DMS53 treated with DMSO at 0.1 percent for 48 hours (cell line): ENCODE measurements around the gene CD93.

Source experiments
- DNase-seq: peaks from one replicate; lab custom pipeline; 2025; ENCODE audit not compliant: unreplicated experiment; lab: John Stamatoyannopoulos, UW

CD93 gene

DNA sequence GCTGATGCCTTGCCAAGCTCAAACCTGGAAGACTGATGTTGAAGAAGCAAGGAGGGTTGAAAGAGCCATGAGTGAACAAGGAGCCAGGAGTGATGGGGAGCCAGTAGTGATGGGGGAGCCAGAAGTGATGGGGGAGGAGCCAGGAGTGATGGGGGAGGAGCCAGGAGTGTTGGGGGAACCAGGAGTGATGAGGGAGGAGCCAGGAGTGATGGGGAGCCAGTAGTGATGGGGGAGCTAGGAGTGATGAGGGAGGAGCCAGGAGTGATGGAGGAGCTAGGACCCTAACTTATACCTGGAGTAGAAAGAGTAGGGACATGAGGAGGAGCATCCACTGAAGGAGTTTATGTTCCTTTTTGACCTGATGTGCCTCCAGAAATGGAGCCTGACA is 14.6 kb upstream of the CD93 start:
- no peak for DNase-seq

DNA sequence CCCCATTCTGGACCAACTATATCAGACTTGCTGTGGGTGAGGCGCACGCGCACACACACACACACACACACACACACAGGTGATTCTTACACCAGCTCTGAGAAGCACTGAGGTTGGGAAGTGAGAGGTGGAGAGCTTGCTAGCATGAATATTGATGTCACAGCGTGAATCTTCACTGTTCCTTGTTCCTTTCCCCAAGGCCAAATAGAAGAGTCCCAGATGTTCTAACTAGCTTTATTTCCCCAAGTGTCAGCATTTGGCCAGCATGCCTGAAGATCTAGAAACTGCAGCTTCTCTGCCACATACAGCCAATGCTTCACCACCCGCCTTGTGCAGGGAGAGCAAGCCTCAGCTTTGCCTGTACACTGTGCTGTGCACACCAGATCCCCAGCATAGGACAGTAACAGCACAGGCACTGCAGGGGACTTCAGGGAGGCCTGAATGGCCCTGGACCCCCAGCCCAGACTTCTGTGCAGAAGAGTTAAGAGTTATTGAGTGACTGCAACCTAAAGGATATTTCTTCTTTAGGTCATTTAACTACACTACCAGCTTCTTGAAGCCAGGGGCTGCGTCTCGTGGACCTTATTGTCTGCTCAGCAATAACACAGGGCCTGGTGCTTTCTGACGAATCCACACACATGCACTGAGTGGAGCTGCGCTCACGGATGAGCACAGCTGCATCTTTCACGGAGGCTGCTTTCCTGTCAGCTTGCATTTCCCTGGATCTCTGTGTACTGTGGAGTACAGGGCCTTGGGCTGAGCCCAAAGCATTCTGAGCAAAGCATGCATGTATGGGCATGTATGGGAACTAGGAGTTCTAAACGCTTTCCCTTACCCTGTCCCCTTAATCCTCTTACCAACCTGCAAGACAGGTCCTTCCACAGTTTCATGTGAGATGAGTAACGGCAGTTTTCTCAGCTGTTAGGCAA is 13.9 kb upstream of the CD93 start:
- DNase-seq = no peak

DNA sequence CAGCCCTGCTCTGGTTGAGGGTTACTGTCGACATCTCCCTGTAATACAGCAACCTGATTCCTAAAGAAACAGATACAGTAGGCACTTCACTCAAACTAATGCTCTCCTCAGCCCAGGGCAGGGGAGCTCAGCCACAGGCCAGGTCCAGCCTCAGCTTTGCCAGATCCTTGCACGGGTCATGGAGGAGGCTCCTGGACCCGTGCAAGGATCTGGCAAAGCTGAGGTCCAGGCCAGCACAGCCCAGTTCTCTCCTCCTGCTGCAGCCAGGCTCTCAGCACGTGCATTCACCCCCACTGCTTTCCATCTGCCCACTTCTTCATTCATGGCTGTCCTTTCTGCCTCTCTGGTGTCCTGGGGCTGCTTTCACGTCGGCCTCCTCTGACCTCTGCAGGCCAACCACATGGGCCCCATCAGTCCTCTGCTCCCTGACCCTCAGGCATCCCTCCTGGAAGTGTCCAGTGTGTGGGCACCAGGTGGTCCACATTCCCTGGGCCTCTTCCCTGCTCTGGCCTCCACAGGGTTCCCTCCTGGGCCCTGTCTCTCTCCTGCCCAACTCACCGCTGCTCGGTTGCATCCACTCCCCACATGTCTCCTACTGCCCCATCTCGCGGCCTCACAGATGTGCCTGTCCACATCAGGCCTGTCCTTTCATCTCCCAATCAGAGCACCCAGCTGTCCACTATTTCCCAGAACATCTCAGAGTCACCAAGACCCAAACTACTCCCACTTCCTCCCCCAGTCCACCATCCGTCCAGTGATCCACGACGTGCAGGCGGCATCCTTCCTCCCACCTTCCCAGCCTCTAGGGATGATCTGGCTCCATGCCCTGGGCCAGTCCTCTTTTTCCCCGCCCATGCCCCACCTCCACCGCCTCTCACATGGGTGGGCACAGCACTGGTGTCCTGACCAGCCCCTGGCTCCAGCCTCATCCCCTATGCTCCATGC is 11.8 kb upstream of the CD93 start:
- no peak for DNase-seq

DNA sequence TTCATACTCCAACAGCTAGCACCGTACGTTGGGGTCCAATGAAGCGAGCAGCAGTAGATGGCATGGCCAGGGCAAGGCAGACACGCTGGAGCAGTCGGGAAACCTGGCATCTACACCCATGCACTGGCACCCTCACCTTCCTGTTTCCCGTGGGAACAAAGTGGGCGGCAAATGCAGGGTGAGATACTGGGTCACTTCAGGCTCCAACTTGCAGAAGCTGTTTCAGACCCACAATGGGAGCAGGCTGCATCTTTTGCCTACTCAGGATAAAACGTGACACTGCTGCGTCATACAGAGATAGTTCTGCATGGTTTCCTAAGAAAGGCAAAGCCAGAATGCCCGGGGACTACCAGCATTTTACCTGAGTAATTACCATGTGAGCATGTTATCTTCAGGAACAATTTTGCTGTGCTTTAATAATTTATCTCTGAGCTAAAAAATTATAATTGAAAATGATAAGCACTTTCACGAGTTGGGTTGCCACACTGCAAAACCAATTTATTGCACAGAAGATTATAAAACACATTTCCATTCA is 10.9 kb upstream of the CD93 start:
- no peak for DNase-seq

DNA sequence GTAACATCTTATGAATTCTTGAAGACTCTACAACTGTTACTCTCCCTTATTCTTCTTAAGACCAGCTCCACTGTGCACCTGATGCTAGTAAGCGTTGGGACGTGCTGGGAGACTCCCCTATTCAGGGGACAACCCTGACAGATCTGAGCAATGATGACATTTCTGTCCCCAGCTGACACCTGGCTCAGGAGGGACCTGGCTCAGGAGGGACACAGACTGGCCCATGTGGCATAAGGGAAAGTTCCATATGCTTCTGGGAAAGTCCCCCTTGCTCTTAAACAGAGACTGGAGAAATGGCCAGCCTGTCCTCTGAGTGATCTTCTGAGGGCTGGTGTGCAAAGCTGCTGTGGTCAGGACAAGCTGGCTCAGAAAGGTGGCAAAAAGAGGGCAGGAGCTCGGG is 10.0 kb upstream of the CD93 start:
- DNase-seq = no peak

DNA sequence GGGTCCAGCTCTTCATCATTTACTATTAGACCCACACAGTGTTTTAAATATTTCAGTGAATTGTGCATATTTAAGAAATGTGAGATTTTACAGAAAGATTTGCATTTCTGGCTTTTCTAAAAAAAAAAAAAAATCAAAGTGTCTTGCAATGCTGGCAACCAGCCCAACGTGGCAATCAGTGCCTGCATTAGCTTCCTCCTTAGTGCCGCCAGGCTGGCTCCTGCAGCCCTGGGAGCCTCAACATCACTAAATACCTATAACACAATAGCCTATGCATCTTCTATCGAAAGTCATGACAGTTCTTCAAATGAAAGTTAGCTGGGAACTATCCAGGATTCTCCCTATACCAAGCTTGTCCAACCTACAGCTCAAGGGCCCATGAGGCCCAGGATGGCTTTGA is 9.4 kb upstream of the CD93 start:
- no peak for DNase-seq

DNA sequence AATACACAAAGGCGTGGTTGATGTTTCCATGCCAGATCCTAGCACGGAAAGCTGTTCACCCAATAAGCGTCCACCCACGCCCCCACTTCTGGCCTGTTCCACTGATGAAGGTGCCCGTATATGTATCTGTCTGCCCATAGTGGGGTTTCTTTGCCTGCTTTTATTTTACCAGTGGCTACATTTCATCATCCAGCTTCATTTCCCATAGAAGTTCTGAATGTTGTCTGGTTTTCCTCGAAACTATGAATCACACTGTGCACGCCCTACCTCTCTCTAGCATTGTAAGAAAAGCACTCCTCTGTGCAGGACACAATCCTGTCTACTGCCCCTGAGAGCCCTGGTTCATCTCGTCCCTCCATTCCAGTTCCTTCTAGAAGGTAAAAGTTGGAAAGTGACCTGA is 8.8 kb upstream of the CD93 start:
- no peak for DNase-seq

DNA sequence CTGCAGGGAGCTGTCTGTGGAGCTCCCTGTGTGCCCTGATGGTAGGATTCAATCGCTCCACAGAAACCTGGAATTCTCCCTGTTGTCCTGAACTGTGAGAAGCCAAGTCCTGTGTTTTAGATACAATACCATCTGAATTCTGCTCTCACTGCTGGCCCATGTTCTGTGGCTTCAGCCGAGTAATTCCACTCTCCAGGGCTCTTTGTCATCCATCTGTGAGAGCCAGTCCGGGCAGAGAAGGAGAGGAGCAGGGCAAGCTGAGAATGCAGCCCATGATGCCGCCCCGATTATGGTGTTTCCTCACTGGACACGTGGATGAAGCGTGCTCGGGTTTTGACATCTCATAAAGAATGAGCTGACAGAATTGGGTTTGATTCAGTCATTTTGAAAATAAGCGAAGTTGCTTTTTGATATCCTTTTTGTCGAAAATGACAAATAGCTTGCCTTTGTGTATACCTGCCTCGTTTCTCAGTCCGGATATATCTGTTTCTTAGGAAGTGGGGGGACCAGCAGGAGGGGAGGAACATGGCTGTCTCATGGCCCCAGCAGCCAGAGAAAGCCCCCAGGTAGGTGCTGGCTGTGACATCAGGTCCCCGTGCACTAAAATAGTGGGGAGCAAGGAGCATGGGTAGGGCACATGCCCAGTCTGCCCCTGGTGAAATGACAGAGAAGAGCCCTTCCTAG is 8.2 kb upstream of the CD93 start:
- DNase-seq = no peak

DNA sequence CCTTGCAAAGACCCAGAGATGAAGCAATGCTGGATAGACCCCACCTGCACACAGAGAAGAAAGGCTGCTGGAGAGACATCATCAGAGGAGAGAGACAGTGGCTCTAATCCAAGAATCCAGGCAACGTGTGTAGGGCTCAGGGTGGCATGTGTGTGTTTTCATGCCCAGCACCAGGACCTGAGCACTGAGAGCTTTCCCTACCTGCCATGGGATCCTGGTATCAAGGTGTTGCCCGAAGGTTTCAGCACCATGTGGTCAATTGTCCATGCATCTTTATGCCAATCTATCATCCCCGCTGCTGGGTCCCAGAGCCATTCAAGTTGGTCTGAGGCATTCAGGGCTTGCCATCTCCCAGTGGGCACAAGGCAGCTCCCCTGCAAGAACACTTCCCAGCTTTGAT is 7.5 kb upstream of the CD93 start:
- no peak for DNase-seq

DNA sequence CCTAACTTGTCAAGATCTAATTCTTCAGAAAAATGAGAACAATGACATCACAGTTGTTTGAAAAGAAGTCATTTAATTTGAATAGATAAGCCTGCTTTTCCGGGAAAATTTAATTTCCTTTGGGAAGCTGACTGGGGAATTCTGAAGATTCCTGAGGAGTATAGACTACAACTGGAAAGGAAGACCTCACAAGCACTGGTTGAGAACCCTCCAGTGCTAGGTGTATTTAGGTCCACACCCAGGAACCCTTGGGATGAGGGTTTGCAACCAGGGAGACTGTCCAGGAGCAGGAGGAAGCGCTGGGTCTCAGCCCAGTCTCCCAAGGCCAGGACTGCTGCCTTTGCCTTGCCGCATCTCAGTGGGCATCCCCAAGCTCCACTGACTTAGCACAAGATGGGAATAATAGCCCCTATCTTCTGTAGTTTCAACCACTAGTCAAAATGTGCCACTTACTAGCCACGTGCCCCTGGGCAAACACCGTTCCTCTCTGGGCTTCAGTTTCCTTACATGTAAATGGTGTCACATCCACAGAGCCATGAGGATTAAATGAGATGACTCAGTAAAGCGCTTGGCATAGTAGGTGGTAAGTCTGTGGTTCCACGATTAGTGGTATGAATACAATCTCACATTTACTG is 6.9 kb upstream of the CD93 start:
- no peak for DNase-seq

DNA sequence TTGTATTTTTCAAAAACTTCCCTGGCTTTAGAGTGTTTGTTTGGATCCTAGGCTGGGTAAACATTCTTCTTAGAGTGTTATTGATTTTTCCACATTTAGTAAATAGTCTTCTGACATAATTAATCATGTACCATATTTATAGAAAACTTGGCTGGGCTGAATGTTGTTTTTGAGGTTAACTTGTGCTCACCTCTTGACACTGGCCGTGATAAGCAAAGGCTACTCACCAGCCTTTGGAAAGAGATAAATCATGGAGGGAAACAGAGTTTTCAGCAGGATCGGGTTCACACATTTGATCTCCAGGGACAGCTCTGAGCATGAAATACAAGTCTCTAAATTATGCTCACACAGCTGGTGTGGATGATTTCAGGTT is 6.2 kb upstream of the CD93 start:
- DNase-seq = no peak

DNA sequence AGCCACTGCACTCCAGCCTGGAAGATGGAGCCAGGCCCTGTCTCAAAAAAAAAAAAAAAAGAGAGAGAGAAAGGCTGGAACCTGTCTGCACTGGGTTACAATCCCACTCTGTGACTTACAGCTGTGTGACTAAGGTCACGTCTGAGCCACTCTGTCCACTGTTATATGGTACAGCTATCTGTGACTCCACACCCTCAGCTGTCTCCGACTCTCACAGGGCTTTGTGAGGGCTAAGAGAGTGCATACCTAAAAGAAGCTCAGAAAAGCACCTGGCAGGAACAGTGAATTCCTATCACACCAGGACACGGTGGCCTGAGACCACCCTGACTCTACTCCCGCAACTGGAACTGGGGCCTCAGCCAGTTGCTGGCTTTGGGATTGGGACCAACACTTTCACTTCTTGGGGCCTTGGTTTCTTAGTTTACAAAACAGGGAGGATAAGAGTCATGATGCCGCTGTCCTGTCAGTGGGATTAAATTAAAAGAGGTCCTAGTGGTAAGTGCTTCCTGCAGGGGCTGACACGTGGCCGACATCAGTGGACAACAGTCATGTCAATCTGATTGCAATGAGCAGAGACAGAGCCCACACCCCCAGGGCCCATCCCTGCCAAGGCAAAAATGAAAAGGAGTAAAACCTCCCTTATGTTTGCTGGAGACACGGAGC is 5.7 kb upstream of the CD93 start:
- no peak for DNase-seq

DNA sequence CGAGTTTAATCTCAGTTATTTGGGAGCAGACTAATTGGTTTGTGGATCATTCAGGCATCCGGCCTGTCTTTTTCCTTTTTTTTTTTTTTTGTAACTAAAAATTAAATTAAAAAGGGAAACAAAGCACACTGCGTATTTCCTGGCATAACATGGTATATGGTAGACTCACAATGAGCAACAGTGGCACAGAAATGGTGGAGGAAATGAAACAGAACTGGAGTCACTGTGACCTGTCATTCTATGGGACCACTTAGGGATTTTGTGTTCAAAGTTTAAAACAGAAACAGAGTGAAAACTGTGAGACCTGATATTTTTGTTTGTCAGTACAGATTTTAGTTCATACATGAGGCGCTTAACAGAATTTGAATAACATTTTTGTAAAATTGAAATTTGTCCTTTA is 4.8 kb upstream of the CD93 start:
- no peak for DNase-seq

DNA sequence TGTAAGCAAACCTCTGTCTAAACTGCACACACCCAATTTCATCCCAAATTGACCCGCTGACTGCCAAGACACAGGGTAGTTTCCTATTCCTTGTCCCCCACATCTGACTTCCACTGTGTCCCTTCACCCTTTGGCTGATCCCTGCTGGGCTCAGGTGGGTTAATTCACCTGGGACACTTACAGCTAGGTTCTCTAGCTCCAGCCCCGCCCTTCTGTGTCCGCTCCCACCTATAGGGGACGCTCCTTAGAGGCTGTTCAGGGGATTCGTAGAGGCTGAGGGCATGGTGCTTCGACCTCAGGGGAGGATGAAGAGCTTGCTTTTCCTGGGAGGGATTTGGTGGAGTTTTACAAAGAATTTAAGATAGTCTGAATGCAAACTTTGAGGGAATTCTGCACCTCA is 4.0 kb upstream of the CD93 start:
- DNase-seq = no peak

DNA sequence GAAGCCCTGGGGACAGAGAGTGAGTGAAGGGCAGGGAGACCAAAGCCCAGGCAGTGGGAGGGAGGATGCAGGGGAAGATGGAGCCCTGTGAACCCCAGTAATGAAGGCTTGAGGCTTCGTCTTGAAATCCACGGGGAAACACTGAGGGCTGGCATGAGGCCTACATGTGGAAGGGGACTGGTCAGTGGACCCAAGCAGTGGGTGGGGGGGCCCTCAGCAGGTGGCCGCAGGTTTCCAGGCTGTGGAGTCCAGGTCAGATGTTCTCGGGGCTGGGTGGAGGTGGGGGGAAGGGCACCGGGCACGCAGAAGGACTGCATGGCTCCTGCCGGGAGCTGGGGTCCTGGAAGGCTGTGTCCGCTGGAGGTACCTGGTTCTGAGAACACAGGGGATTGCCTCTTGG is 2.7 kb upstream of the CD93 start:
- no peak for DNase-seq

DNA sequence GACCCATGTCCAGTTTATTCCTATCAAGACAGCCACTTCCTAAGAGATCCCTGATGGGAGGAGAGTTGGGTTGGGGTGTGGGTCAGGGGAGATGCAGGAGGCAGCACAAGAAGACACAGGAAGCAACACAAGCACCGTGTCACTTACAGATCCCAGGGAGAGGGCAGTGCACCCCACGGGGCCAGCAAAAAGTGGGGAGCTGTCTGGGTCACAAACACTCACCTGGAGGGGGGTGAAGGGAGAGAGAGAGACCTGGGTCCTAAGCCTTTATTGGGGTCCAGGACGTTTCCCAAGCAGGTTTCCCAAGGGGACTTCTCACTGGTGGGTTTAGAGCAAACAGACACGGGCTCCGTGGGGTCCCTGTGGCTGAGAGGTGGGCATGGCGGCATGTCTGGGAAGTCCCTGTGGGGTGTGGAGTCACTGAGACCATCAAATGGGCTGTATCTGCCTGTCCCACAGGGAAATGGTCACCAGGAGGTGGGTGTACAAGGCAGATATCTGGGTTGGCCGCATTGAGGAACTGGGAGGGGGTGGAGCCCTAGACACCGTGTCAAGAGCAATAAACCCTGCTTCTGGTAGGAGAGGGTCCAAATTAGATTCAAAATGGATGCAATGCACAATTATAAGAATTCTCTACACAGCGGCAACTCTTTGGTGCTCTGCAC is 1.6 kb upstream of the CD93 start:
- DNase-seq = no peak

DNA sequence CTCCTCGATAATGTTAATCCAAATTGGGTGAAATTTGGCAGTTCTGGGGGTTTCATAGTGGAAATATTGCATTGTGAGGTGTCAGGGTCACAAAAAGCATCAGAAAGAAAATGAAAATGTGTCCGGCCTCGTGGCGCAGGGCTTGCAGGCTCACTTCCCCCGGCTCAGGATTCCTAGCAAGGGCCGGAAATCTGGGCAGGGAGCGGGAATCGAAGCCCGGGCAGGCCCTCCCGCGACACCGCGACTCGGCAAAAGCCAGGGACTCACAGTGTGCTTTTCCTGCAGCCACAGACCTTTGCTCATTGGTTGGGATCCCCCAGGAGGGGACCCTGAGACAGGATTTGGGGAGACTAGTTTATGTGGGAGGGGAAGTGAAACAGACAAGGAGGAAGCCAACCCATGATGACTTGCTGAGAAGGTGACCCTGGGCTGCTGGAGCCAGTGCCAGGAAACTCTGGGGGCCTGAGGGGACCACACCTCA is 847 bp upstream of the CD93 start:
- no peak for DNase-seq

DNA sequence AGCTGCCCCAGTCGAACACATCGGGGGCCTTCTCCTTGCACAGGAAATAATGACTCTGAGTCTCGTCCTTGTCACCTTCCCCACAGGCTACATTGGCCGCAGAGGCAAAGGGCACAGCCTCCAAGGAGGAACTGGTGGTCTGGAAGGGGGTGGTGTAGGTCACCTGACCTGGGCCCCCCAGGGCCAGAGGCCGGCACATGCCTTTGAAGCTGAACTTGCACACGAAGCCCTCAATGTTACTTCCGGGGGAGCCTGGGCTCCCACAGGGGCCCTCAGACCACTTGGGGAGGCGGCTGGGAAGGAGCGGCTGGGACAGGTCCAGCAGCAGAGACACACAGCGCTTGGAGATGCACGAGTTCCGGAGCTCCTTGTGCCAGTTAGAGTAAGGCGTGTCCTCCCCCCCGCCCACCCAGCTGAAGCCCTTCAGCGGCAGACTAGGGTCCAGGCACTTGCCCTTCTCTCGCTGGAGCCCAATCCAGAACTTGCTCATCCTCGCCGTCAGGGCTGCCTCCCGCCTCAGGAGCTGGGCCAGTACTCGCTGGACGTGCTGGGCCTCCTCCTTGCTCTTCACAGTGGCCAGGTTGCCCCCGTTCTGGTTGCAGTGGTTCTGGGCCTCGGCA is 578 bp downstream of the CD93 start:
- no peak for DNase-seq

DNA sequence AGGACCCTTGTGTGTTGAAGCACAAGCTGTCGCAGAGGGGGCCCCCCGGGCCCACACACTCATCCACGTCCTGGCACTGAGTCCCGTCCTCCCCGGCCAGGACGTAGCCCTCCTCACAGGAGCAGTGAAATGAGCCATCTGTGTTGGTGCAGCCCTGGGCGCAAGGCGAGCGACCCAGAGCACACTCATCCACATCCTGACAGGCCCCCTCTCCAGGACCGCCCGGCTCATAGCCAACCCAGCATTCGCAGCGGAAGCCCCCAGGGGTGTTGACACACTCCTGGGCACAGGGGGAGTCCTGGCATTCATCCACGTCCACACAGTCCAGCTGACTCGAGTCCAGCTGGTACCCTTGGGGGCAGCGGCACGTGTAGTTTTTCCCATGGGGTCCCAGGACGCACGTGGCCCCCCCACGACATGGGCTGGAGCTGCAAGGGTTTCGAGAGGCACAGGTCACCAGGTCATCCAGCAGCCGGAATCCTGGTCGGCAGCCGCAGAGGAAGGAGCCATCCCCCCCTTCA is 1.2 kb downstream of the CD93 start:
- DNase-seq = no peak
